ENCODE data around the gene HUNK. TPM values are rescaled to one million over a fixed set of nuclear protein-coding genes. Genes with fewer than 3 reads are reported as not detected.

Gene HUNK
- total and polyA plus RNA-seq, 2 donors from 2014 or later: 2.7 to 17.2 TPM

DNA sequence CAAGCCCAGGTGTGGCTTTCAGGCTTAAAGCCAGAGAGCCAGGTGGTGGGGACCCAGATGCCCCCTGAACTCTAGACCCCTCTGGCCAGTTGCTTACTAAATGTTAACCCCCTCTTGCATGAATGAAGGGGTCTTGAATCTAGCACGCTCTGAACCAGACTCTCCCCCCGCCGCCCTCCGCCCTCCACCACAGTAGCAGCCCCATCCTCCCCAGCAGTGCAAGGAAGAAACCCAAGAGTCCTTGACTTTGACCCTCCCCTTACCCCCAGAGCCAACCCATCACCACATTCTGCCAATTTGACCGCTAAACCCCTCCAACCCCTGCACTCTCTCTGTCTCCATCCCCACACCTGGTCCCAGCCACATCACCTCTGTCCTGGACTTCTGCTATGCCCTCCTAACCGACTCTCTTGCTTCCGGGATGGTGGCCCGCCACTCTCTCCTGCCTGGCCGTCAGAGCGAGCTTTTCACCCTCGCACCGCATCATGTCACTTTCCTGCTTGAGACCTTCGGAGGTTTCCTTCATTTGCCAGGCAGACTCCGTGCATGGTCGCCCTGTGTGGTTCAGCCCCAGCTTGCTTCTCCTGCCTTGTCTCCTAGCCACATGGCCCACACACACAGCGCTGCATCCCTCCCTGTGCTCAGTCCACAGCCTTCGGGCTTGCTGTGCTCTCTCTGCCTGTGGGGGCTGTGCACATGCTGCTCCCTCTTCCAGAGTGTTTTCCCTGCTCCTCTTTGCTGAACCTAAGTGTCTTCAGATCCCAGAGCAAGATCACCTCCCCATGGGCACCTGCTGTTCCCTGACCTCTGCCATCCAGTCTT is 113.4 kb downstream of the HUNK start:
- TF ChIP-seq, protein P1, sequence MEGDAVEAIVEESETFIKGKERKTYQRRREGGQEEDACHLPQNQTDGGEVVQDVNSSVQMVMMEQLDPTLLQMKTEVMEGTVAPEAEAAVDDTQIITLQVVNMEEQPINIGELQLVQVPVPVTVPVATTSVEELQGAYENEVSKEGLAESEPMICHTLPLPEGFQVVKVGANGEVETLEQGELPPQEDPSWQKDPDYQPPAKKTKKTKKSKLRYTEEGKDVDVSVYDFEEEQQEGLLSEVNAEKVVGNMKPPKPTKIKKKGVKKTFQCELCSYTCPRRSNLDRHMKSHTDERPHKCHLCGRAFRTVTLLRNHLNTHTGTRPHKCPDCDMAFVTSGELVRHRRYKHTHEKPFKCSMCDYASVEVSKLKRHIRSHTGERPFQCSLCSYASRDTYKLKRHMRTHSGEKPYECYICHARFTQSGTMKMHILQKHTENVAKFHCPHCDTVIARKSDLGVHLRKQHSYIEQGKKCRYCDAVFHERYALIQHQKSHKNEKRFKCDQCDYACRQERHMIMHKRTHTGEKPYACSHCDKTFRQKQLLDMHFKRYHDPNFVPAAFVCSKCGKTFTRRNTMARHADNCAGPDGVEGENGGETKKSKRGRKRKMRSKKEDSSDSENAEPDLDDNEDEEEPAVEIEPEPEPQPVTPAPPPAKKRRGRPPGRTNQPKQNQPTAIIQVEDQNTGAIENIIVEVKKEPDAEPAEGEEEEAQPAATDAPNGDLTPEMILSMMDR (IDR thresholded peaks at IDR 0.05; ENCODE audit: borderline replicate concordance, extremely low read depth, insufficient read depth): no peak
- Histone ChIP-seq H3K4me1 (ENCODE audit: control insufficient read depth in 2 of 3, insufficient read depth in 2 of 3, low read depth in 1 of 3, low read length in 3 of 3) (no peaks in the 10 kb centered on the region), H3K36me3 (ENCODE audit: control insufficient read depth in 2 of 3, insufficient read depth in 3 of 3, low read length in 3 of 3) (peaks cover 0 to 4% (median 0%) of the 10 kb centered on the region in 3 donors), H3K27ac (ENCODE audit: low read depth in 2 of 2, low read length in 2 of 2) (no peak overlapping the region), H3K9me3 (ENCODE audit: control insufficient read depth in 2 of 3, insufficient read depth in 1 of 3, low read length in 3 of 3) (no peaks in the 10 kb centered on the region), H3K9ac (ENCODE audit: low read length in 3 of 3) (no peak overlapping the region), H3K27me3 (ENCODE audit: control insufficient read depth, insufficient read depth, low read length) (no peaks in the 10 kb centered on the region), H3K4me3 (ENCODE audit: low read length in 3 of 3) (no peak overlapping the region)
- DNase-seq (no peak), FAIRE-seq (no peak)
- intact Hi-C loops (cut with DNase I): no loop called here

DNA sequence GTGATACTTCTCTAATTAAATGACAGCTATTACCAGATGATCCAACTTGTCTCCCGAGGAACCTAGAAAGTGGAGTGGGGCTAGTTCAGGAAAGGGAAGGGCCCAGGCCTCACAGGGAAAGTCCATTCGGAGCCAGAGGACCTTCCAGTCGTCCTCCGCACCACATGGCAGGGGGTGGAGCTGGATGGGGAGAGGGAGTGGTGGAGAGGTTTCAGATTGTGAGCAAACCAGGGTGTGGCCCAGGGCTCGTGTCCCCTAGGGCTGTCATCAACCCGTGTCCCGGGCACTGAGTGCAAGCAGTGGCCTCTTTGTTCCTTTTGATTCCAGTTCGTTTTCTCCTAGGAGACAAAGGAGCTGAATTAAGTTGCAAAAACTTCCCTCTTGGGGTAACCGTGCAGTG is 114.9 kb downstream of the HUNK start:
- no peak for DNase-seq
- H3K27ac ChIP-seq (ENCODE audit: low read depth in 2 of 2, low read length in 2 of 2): no peak overlapping the region
- peaks cover 0 to 4% (median 0%) of the 10 kb centered on the region in 3 donors for H3K36me3 ChIP-seq (ENCODE audit: control insufficient read depth in 2 of 3, insufficient read depth in 3 of 3, low read length in 3 of 3)
- no peak overlapping the region for H3K4me3 ChIP-seq (ENCODE audit: low read length in 3 of 3)
- H3K27me3 ChIP-seq (ENCODE audit: control insufficient read depth, insufficient read depth, low read length): no peaks in the 10 kb centered on the region
- intact Hi-C loops (cut with DNase I): no loop called here
- no peaks in the 10 kb centered on the region for H3K9me3 ChIP-seq (ENCODE audit: control insufficient read depth in 2 of 3, insufficient read depth in 1 of 3, low read length in 3 of 3)
- TF ChIP-seq, protein P1 (IDR thresholded peaks at IDR 0.05; ENCODE audit: borderline replicate concordance, extremely low read depth, insufficient read depth): no peak
- H3K4me1 ChIP-seq (ENCODE audit: control insufficient read depth in 2 of 3, insufficient read depth in 2 of 3, low read depth in 1 of 3, low read length in 3 of 3): no peaks in the 10 kb centered on the region
- no peak for FAIRE-seq
- no peak overlapping the region for H3K9ac ChIP-seq (ENCODE audit: low read length in 3 of 3)

DNA sequence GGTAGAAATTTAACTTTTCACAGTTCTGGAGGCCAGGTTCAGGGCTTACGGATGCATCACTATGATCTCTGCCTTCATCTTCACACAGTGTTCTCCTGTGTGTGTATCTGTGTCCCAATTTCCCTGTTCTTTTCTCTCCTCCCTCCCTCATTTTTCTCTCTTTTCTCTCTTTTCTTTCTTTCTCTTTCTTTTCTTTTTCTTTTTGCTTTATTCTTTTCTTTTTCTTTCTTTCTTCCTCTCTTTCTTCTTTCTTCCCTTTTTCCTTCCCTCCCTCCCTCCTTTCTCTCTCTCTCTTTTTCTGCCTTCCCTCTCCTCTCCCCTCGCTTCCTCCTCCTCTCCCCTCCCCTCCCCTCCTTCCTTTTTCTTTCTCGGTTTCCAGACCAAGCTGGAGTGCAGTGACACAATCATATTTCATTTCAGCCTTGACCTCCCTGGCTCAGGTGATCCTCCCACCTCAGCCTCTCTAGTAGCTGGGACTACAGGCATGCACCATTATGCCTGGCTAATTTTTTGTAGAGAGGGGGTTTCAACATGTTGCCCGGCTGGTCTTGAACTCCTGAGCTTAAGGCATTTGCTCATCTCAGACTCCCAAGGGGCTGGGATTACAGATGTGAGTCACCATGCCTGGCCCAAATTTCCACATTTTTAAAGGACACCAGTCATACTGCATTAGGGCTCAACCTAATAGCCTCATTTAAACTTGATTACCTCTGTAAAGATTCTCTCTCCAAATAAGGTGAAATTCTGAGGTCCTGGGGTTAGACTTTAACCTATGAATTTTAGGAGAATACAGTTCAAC is 115.9 kb downstream of the HUNK start:
- TF ChIP-seq, protein P1 (IDR thresholded peaks at IDR 0.05; ENCODE audit: borderline replicate concordance, extremely low read depth, insufficient read depth): no peak

More for the DNA sequence above, 115.9 kb downstream of the HUNK start:
- H3K9me3 ChIP-seq (ENCODE audit: control insufficient read depth in 2 of 3, insufficient read depth in 1 of 3, low read length in 3 of 3): no peaks in the 10 kb centered on the region
- H3K27ac ChIP-seq (ENCODE audit: low read depth in 2 of 2, low read length in 2 of 2): no peak overlapping the region
- peaks cover 0 to 5% (median 0%) of the 10 kb centered on the region in 3 donors for H3K36me3 ChIP-seq (ENCODE audit: control insufficient read depth in 2 of 3, insufficient read depth in 3 of 3, low read length in 3 of 3)
- no peak overlapping the region for H3K9ac ChIP-seq (ENCODE audit: low read length in 3 of 3)
- intact Hi-C loops (cut with DNase I): no loop called here
- no peaks in the 10 kb centered on the region for H3K4me1 ChIP-seq (ENCODE audit: control insufficient read depth in 2 of 3, insufficient read depth in 2 of 3, low read depth in 1 of 3, low read length in 3 of 3)
- DNase-seq (no peak), FAIRE-seq (no peak)
- no peaks in the 10 kb centered on the region for H3K27me3 ChIP-seq (ENCODE audit: control insufficient read depth, insufficient read depth, low read length)
- H3K4me3 ChIP-seq (ENCODE audit: low read length in 3 of 3): no peak overlapping the region

Data from kidney (tissue), 14 donors.